Neural progenitor cell (in vitro differentiated cells): ENCODE measurements around the gene RAG2.

Source experiments
- CTCF ChIP-seq: fragments of 200-600 bp; sonication (generic); IDR thresholded peaks from 2 replicates; pipeline ENCODE4 v1.5.1; 2017; ENCODE audit warnings: antibody characterized with exemption, mild to moderate bottlenecking
- EZH2phosphoT487 ChIP-seq: fragments of 200-600 bp; sonication (generic); IDR thresholded peaks from 2 replicates; pipeline ENCODE4 v1.6.1; 2017; ENCODE audit warnings: antibody characterized with exemption

- TF ChIP-seq CTCF (no peak), EZH2phosphoT487 (no peak)
These were observed 37.2 kb upstream of the RAG2 start for GRCh38 chr11:36635066-36635862.
